NCI-H1092 treated with DMSO at 0.1 percent for 48 hours (cell line): ENCODE results near the gene APBA2.

Experiments used
- DNase-seq: peaks from one replicate; lab custom pipeline; 2025; lab: John Stamatoyannopoulos, UW

Gene APBA2

GRCh38 chr15:28915041-28915810, 29.5 kb downstream of the APBA2 start:
- DNase-seq, result no peak

- no peak for DNase-seq
These were observed 30.2 kb downstream of the APBA2 start for GRCh38 chr15:28915935-28916334.

- DNase-seq, result no peak
These were observed 32.0 kb downstream of the APBA2 start for GRCh38 chr15:28917791-28918140.

GRCh38 chr15:28918141-28918983, 32.6 kb downstream of the APBA2 start:
- no peak for DNase-seq

- DNase-seq, result no peak
These were observed 33.4 kb downstream of the APBA2 start for GRCh38 chr15:28919201-28919635.

- no peak for DNase-seq
These were observed 34.2 kb downstream of the APBA2 start for GRCh38 chr15:28919679-28920655.

GRCh38 chr15:28920781-28921331, 35.1 kb downstream of the APBA2 start:
- DNase-seq, result no peak

GRCh38 chr15:28921336-28921735, 35.6 kb downstream of the APBA2 start:
- DNase-seq, result no peak

- no peak for DNase-seq
These were observed 36.3 kb downstream of the APBA2 start for GRCh38 chr15:28921919-28922706.

- no peak for DNase-seq
These were observed 36.9 kb downstream of the APBA2 start for GRCh38 chr15:28922707-28923012.

- DNase-seq, result no peak
These were observed 38.0 kb downstream of the APBA2 start for GRCh38 chr15:28923726-28924280.

GRCh38 chr15:28927043-28927442, 41.3 kb downstream of the APBA2 start:
- DNase-seq, result no peak

- no peak for DNase-seq
These were observed 43.4 kb downstream of the APBA2 start for GRCh38 chr15:28929200-28929599.

- DNase-seq, result no peak
These were observed 44.2 kb downstream of the APBA2 start for GRCh38 chr15:28930011-28930410.

GRCh38 chr15:28930476-28931291, 44.9 kb downstream of the APBA2 start:
- DNase-seq, result no peak

- no peak for DNase-seq
These were observed 46.1 kb downstream of the APBA2 start for GRCh38 chr15:28931828-28932227.

- DNase-seq, result no peak
These were observed 46.6 kb downstream of the APBA2 start for GRCh38 chr15:28932361-28932760.

GRCh38 chr15:28933710-28934445, 48.1 kb downstream of the APBA2 start:
- DNase-seq, result no peak

GRCh38 chr15:28934645-28935044, 48.9 kb downstream of the APBA2 start:
- DNase-seq, result no peak
